ENCODE measurements around the gene ZSWIM6. TPM values are rescaled to one million over a fixed set of nuclear protein-coding genes. Genes with fewer than 3 reads are reported as not detected.

The ZSWIM6 gene
- polyA plus RNA-seq, 1 of the 3 experiments (the other 2 are of a cell fraction): 7.4 TPM

DNA sequence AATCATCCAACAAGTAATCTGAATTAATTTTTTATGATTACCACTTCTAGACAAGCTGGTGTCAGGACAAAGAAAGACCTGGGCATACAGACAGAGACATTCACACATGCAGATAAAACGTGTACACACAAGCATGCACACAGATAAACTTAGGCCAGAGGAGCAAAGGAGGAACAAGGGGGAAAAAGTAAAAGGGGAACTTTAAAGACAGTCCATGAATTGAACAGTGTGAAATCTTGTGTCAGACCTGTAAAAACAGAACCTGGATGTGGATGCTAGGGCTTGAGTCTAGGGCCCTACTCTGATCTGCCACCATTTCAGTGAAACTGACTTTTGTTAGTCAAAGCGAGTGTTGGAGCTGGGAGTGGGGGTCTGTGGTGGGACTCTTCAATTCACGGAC lies 11.2 kb upstream of the ZSWIM6 start:
- H3K4me2 ChIP-seq: no peak overlapping the region
- CTCF ChIA-PET: interaction anchor here (1.5 to 1.7 kb wide), 2 partner anchors 10 to 362 kb away, joined by 3 to 6 read pairs; partner anchors contain the start of gene ZSWIM6
- H3K79me2 ChIP-seq (ENCODE audit: insufficient read depth): no peaks in the 10 kb centered on the region
- H3K36me3 ChIP-seq (replicated peaks in 1 of 2; ENCODE audit: control insufficient read depth in 1 of 2, insufficient read depth in 2 of 2, low read length in 1 of 2): no peaks in the 10 kb centered on the region
- H3K9ac ChIP-seq: no peak overlapping the region
- H3F3A ChIP-seq (replicated peaks; ENCODE audit: insufficient read depth): no peaks in the 10 kb centered on the region
- no peak overlapping the region for H3K27ac ChIP-seq (ENCODE audit: low read depth in 2 of 2, low read length in 1 of 2)
- POLR2A ChIA-PET: interaction anchor here (1.2 kb wide), 1 partner anchor 11 kb away, joined by 3 read pairs; no protein-coding TSS in a partner anchor
- DNase-seq: no peak
- H2AFZ ChIP-seq (ENCODE audit: low read depth): no peak overlapping the region
- peaks cover 7 to 14% of the 10 kb centered on the region in 2 experiments; a peak in 2 of 4 replicates for H3K4me1 ChIP-seq (ENCODE audit: control insufficient read depth in 1 of 2, insufficient read depth in 2 of 2, low read depth in 1 of 2, low read length in 1 of 2)
- no peaks in the 10 kb centered on the region for H3K27me3 ChIP-seq (ENCODE audit: insufficient read depth)
- no peaks in the 10 kb centered on the region for H3K9me3 ChIP-seq
- H4K20me1 ChIP-seq (ENCODE audit: insufficient read depth): no peaks in the 10 kb centered on the region
- H3K4me3 ChIP-seq (ENCODE audit: low read depth in 2 of 2, low read length in 1 of 2): no peak overlapping the region
- WGBS (ENCODE audit: low lambda C conversion rate): 87% methylated on average over 3 of the region's 3 CpGs
- H3K9me2 ChIP-seq: no peaks in the 10 kb centered on the region
- TF ChIP-seq, protein P1, sequence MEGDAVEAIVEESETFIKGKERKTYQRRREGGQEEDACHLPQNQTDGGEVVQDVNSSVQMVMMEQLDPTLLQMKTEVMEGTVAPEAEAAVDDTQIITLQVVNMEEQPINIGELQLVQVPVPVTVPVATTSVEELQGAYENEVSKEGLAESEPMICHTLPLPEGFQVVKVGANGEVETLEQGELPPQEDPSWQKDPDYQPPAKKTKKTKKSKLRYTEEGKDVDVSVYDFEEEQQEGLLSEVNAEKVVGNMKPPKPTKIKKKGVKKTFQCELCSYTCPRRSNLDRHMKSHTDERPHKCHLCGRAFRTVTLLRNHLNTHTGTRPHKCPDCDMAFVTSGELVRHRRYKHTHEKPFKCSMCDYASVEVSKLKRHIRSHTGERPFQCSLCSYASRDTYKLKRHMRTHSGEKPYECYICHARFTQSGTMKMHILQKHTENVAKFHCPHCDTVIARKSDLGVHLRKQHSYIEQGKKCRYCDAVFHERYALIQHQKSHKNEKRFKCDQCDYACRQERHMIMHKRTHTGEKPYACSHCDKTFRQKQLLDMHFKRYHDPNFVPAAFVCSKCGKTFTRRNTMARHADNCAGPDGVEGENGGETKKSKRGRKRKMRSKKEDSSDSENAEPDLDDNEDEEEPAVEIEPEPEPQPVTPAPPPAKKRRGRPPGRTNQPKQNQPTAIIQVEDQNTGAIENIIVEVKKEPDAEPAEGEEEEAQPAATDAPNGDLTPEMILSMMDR (IDR thresholded peaks at IDR 0.05): no peak
- TF ChIP-seq ZBTB33 (IDR thresholded peaks at IDR 0.05; ENCODE audit: borderline replicate concordance, low read depth): no peak
- TF ChIP-seq PBX3 (IDR thresholded peaks at IDR 0.05): no peak
- TF ChIP-seq REST (IDR thresholded peaks at IDR 0.05; ENCODE audit: low read depth, low read length): no peak
- TF ChIP-seq YY1 (IDR thresholded peaks at IDR 0.05; ENCODE audit: low read depth): no peak
- TF ChIP-seq USF2 (IDR thresholded peaks at IDR 0.05; ENCODE audit: borderline replicate concordance, low read depth, low read length): no peak
- no peak for TF ChIP-seq GATA2 (CRISPR knock-in tag; IDR thresholded peaks at IDR 0.05)
- no peak for TF ChIP-seq CHD2 (IDR thresholded peaks at IDR 0.05; ENCODE audit: low read length, partially characterized antibody)
- TF ChIP-seq MXI1 (IDR thresholded peaks at IDR 0.05; ENCODE audit: low read depth, low read length): no peak
- TF ChIP-seq, protein P2, sequence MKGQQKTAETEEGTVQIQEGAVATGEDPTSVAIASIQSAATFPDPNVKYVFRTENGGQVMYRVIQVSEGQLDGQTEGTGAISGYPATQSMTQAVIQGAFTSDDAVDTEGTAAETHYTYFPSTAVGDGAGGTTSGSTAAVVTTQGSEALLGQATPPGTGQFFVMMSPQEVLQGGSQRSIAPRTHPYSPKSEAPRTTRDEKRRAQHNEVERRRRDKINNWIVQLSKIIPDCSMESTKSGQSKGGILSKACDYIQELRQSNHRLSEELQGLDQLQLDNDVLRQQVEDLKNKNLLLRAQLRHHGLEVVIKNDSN (IDR thresholded peaks at IDR 0.05; ENCODE audit: borderline replicate concordance, low read depth): no peak
- no peak for TF ChIP-seq SMC3 (IDR thresholded peaks at IDR 0.05; ENCODE audit: low read depth, low read length)
- TF ChIP-seq MAX (IDR thresholded peaks at IDR 0.05; ENCODE audit: low read depth): no peak
- no peak for TF ChIP-seq TAF1 (IDR thresholded peaks at IDR 0.05; ENCODE audit: borderline replicate concordance, low read depth, low read length)
- TF ChIP-seq FOXJ3 (CRISPR knock-in tag; IDR thresholded peaks at IDR 0.05): no peak
- no peak for TF ChIP-seq RCOR1 (IDR thresholded peaks at IDR 0.05; ENCODE audit: low read length)
- no peak for TF ChIP-seq FOSL2 (IDR thresholded peaks at IDR 0.05; ENCODE audit: borderline replicate concordance, low read depth)
- no peak for TF ChIP-seq TEAD4 (IDR thresholded peaks at IDR 0.05; ENCODE audit: borderline replicate concordance, insufficient read depth)
- no peak for TF ChIP-seq NFIC (IDR thresholded peaks at IDR 0.05; ENCODE audit: borderline replicate concordance)
- no peak for TF ChIP-seq RFX5 (IDR thresholded peaks at IDR 0.05; ENCODE audit: low read length)
- no peak for TF ChIP-seq JUND (IDR thresholded peaks at IDR 0.05)

Data from SK-N-SH (cell line).